Adrenal gland (tissue), 12 donors: ENCODE measurements around the gene MYOT. TPM values are rescaled to one million over a fixed set of nuclear protein-coding genes. Genes with fewer than 3 reads are reported as not detected.

Experiments
- DNase-seq, 7 donors: peaks; one replicate each; pipeline ENCODE4 v3.0.0-alpha.2; 2019 to 2020
- H3K27ac ChIP-seq, 5 donors: fragments of 200-600 bp; sonication (generic) in 4 of 5; 1 replicate in 3 of 5; 2 replicates in 2 of 5; pipeline versions ENCODE4 v1.5.1 to v1.8.0; 2016 to 2020; ENCODE audit warnings: mild to moderate bottlenecking in 1 of 5
- H3K27me3 ChIP-seq: fragments of 200-600 bp; 2 replicates; pipeline ENCODE4 v1.8.0; 2021
- H3K36me3 ChIP-seq, 2 donors: fragments of 200-600 bp; replicated peaks in 1 of 2; 1 replicate in 1 of 2; 2 replicates in 1 of 2; pipeline versions ENCODE4 v1.5.1 to v1.8.0; 2018 to 2022
- H3K4me1 ChIP-seq, 2 donors: fragments of 200-600 bp; replicated peaks in 1 of 2; 1 replicate in 1 of 2; 2 replicates in 1 of 2; pipeline versions ENCODE4 v1.5.1 to v1.8.0; 2018 to 2021
- H3K4me3 ChIP-seq, 4 donors: fragments of 200-600 bp; sonication (generic) in 3 of 4; one replicate each; pipeline ENCODE4 v1.5.1; 2016 to 2018
- H3K9me3 ChIP-seq, 3 donors: fragments of 200-600 bp; sonication (generic) in 1 of 3; replicated peaks in 1 of 3; 1 replicate in 2 of 3; 2 replicates in 1 of 3; pipeline versions ENCODE4 v1.5.1 to v1.8.0; 2016 to 2021
- POLR2A ChIP-seq, 2 donors: fragments of 450-650 bp; IDR thresholded peaks; one replicate each; pipeline ENCODE4 v1.6.1; 2017; ENCODE audit warnings: antibody characterized with exemption in 2 of 2, mild to moderate bottlenecking in 2 of 2, moderate library complexity in 1 of 2
- WGBS, 4 donors: extraction: QIAGEN DNeasy Blood & Tissue Kit in 2 of 4; methylation state at CpG; one replicate each; pipeline versions ENCODE4 v1.1.5 to v1.1.7; 2013 to 2017; 5-methylcytosine and 5-hydroxymethylcytosine counted together
- intact Hi-C, 2 donors: fragments of 100-400 bp; cut with DNase I; formaldehyde crosslinking; loops; one replicate each; pipeline versions ENCODE4 v1.14.1 to v1.15.0; 2022 to 2023
- polyA plus RNA-seq, 3 donors: library from polyadenylated mRNA; stranded (reverse); fragments of 200-250 nt in 2 of 3; fragments of 350-450 nt in 1 of 3; fragmentation: Illumina TruSeq in 1 of 3; extraction: RNeasy Lipid Tissue Mini Kit (QIAGEN cat#74804) in 1 of 3; gene quantifications; one replicate each; pipeline ENCODE4 v1.2.3, GENCODE V29; 2013 to 2014
- total RNA-seq, 9 donors: library from RNA; depleted of rRNA in 4 of 9; stranded (reverse); fragments of >200 nt in 4 of 9; fragments of 120-200 nt in 1 of 9; fragmentation: NEBNext Ultra II Directional in 1 of 9; extraction: Animal tissue kit (Norgen Biotek cat#: 25700) in 1 of 9; gene quantifications; one replicate each; pipeline versions ENCODE4 v1.1.0 to v1.2.4, GENCODE V29; 2013 to 2023
- TF ChIP-seq, protein P1 (sequence below), 6 experiments: fragments of 450-650 bp in 4 of 6; fragments of 200-600 bp in 2 of 6; sonication (generic) in 1 of 6; IDR thresholded peaks; 1 replicate in 5 of 6; 2 replicates in 1 of 6; pipeline versions ENCODE4 v1.5.1 to v1.8.0; 2016 to 2021; ENCODE audit warnings: antibody characterized with exemption in 6 of 6, mild to moderate bottlenecking in 2 of 6, moderate library complexity in 1 of 6
- donor health status: healthy with polysubstance abuse.
- donor health status: Bipolar disorder and iron deficiency.
- donor health status: DM: yes; HTN: yes; CAD: no.
- donor health status: DM: no; HTN: no; CAD: no.
- donor health status: DM: no; HTN: no; CAD: no.
- donor health status: DM: yes; HTN: yes; CAD: no.

Gene MYOT
- total and polyA plus RNA-seq, 12 donors = 0.39 to 7.8 (median 0.95) TPM; not detected in 1

GRCh38 chr5:137876101-137876500 is 8.4 kb downstream of the MYOT start:
- no peaks in the 10 kb centered on the region for H3K36me3 ChIP-seq
- H3K4me3 ChIP-seq = no peak overlapping the region
- no peaks in the 10 kb centered on the region for H3K27me3 ChIP-seq
- no peak for TF ChIP-seq POLR2A (IDR thresholded peaks at IDR 0.05)
- TF ChIP-seq, protein P1, sequence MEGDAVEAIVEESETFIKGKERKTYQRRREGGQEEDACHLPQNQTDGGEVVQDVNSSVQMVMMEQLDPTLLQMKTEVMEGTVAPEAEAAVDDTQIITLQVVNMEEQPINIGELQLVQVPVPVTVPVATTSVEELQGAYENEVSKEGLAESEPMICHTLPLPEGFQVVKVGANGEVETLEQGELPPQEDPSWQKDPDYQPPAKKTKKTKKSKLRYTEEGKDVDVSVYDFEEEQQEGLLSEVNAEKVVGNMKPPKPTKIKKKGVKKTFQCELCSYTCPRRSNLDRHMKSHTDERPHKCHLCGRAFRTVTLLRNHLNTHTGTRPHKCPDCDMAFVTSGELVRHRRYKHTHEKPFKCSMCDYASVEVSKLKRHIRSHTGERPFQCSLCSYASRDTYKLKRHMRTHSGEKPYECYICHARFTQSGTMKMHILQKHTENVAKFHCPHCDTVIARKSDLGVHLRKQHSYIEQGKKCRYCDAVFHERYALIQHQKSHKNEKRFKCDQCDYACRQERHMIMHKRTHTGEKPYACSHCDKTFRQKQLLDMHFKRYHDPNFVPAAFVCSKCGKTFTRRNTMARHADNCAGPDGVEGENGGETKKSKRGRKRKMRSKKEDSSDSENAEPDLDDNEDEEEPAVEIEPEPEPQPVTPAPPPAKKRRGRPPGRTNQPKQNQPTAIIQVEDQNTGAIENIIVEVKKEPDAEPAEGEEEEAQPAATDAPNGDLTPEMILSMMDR (IDR thresholded peaks at IDR 0.05) = no peak
- H3K27ac ChIP-seq = no peak overlapping the region
- no peak for DNase-seq
- intact Hi-C loops = no loop called here
- no peaks in the 10 kb centered on the region for H3K9me3 ChIP-seq
- H3K4me1 ChIP-seq = no peaks in the 10 kb centered on the region

DNA sequence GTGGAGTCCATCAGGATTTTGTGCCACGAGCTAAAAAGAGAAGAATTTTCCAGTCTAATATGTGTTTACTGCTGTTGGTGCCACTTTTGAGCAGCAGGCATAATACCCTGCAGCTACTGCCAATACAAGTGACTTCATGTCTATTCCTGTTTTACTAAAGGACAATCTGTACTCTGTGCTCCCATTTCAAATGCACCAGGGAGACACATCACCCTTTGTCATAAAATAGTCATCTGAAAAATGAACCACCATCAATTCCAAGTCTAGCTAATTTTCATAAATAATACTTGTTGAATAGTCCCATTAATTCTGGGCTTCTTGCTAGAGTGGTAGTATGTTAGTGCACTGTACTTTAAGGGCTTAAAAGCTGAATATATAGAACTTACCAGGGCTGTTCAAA is 12.7 kb downstream of the MYOT start:
- H3K27me3 ChIP-seq = no peaks in the 10 kb centered on the region
- H3K4me1 ChIP-seq = no peaks in the 10 kb centered on the region
- H3K4me3 ChIP-seq = no peak overlapping the region
- H3K27ac ChIP-seq = peak overlapping the region in 1 of 5 donors; percentile 9
- WGBS, 4 donors = 75 to 93% (median 88%) methylated on average over 1 of the region's 1 CpG
- intact Hi-C loops = no loop called here
- no peak for TF ChIP-seq POLR2A (IDR thresholded peaks at IDR 0.05)
- TF ChIP-seq, protein P1 (IDR thresholded peaks at IDR 0.05) = no peak
- H3K9me3 ChIP-seq = no peaks in the 10 kb centered on the region
- H3K36me3 ChIP-seq = peaks cover 0 to 8% of the 10 kb centered on the region in 2 donors
- no peak for DNase-seq

- Histone ChIP-seq H3K27ac (peak overlapping the region in 1 of 5 donors; percentile 90), H3K4me3 (peak overlapping the region in 1 of 4 donors; percentile 54)
These were observed 20.2 kb downstream of the MYOT start for GRCh38 chr5:137887831-137888230.

DNA sequence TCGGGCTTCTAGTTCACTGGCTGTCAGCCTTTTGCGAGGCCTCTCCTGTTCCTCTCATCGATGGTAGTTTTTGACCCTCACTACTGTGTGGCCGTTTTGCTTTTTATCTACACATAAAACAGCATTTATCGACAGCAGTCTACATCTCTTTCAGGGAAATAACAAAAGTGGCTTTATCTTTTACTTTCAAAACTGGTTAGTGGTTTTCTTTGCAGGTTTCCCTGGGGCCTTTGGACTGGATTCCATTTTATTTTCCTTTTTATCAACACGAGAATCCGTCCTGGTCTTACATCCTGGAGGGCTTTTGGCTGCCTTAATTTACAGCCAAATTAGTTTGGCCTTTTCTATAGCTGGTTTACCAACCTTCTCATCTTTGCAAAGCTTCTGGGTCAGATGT is 20.8 kb downstream of the MYOT start:
- intact Hi-C loops = no loop called here
- WGBS, 4 donors = 42 to 46% (median 44%) methylated on average over 7 of the region's 7 CpGs

More at GRCh38 chr5:137887831-137888230, 20.2 kb downstream of the MYOT start:
- TF ChIP-seq, protein P1 (IDR thresholded peaks at IDR 0.05) = no peak
- TF ChIP-seq POLR2A (IDR thresholded peaks at IDR 0.05) = no peak
- H3K4me1 ChIP-seq = peaks cover 6 to 28% of the 10 kb centered on the region in 2 donors
- intact Hi-C loops = no loop called here
- H3K27me3 ChIP-seq = no peaks in the 10 kb centered on the region
- 78 to 93% (median 88%) methylated on average over 2 of the region's 2 CpGs for WGBS, 4 donors
- DNase-seq = no peak
- peaks cover 0 to 7% of the 10 kb centered on the region in 2 donors for H3K36me3 ChIP-seq
- H3K9me3 ChIP-seq = no peaks in the 10 kb centered on the region

More for the DNA sequence above, 20.8 kb downstream of the MYOT start:
- H3K9me3 ChIP-seq = no peaks in the 10 kb centered on the region
- TF ChIP-seq, protein P1 (IDR thresholded peaks at IDR 0.05) = no peak
- no peak for TF ChIP-seq POLR2A (IDR thresholded peaks at IDR 0.05)
- peaks cover 0 to under 1% of the 10 kb centered on the region in 2 donors for H3K36me3 ChIP-seq
- H3K27ac ChIP-seq = peak overlapping the region; percentile 81 to 91 (median 89)
- H3K4me1 ChIP-seq = peaks cover 6 to 28% of the 10 kb centered on the region in 2 donors
- H3K27me3 ChIP-seq = no peaks in the 10 kb centered on the region
- DNase-seq = no peak
- peak overlapping the region in 3 of 4 donors; percentile 54 to 67 (median 62) for H3K4me3 ChIP-seq
